Activated CD4-positive, alpha-beta T cell treated with anti-CD3 and anti-CD28 coated beads, Interleukin-2, Interleukin-4, amounts not matched to agents 100 ng/mL and 50 ng/mL, durations not matched to agents 16 hours and 8 hours (primary cell): ENCODE data around the gene SCN3A.

ENCODE experiments used
- DNase-seq: peaks from one replicate; pipeline ENCODE4 v3.0.0-alpha.2; 2020; ENCODE audit warnings: low spot score

The SCN3A gene

GRCh38 chr2:165203689-165204559, at the start of gene SCN3A:
SCN3A (minus strand) TSS chr2:165204050; CDS start chr2:165176394, 27,656 bp downstream.
- DNase-seq, result peak; percentile 15

- no peak for DNase-seq
Measured at GRCh38 chr2:165253178-165253577, 49.3 kb upstream of the SCN3A start.

- DNase-seq, result no peak
Measured at GRCh38 chr2:165251366-165251765, 47.5 kb upstream of the SCN3A start.

- no peak for DNase-seq
Measured at GRCh38 chr2:165248238-165248637, 44.4 kb upstream of the SCN3A start.

- no peak for DNase-seq
Measured at GRCh38 chr2:165245081-165245793, 41.4 kb upstream of the SCN3A start.

GRCh38 chr2:165240916-165241315, 37.1 kb upstream of the SCN3A start:
- DNase-seq, result no peak

- no peak for DNase-seq
Measured at GRCh38 chr2:165239856-165240515, 36.1 kb upstream of the SCN3A start.

GRCh38 chr2:165239230-165239629, 35.4 kb upstream of the SCN3A start, which contains the start of gene SCN2A:
SCN2A (plus strand) TSS chr2:165239414; CDS start chr2:165295824, 56,410 bp downstream.
- DNase-seq, result peak; percentile 37

GRCh38 chr2:165238295-165238694, 34.4 kb upstream of the SCN3A start:
- no peak for DNase-seq

GRCh38 chr2:165237056-165237455, 33.2 kb upstream of the SCN3A start:
- no peak for DNase-seq

GRCh38 chr2:165227571-165227970, 23.7 kb upstream of the SCN3A start:
- no peak for DNase-seq

- DNase-seq, result no peak
Measured at GRCh38 chr2:165224941-165225340, 21.1 kb upstream of the SCN3A start.

- DNase-seq, result no peak
Measured at GRCh38 chr2:165219481-165219880, 15.6 kb upstream of the SCN3A start.

- no peak for DNase-seq
Measured at GRCh38 chr2:165214093-165214492, 10.2 kb upstream of the SCN3A start.

- DNase-seq, result no peak
Measured at GRCh38 chr2:165208094-165208493, 4.2 kb upstream of the SCN3A start.

GRCh38 chr2:165205865-165206264, 2.0 kb upstream of the SCN3A start:
- no peak for DNase-seq

- DNase-seq, result no peak
Measured at GRCh38 chr2:165202239-165202638, 1.6 kb downstream of the SCN3A start.

- no peak for DNase-seq
Measured at GRCh38 chr2:165198181-165198580, 5.7 kb downstream of the SCN3A start.

GRCh38 chr2:165197346-165197745, 6.5 kb downstream of the SCN3A start:
- DNase-seq, result no peak

GRCh38 chr2:165196411-165196810, 7.4 kb downstream of the SCN3A start:
- DNase-seq, result no peak

GRCh38 chr2:165193178-165193777, 10.6 kb downstream of the SCN3A start:
- DNase-seq, result no peak

GRCh38 chr2:165192729-165193128, 11.1 kb downstream of the SCN3A start:
- DNase-seq, result no peak
